Ectodermal cell (in vitro differentiated cells): ENCODE measurements around the gene RFC5.
"Not testable (repeated sequence)": the region's sequence is repeated elsewhere in the genome, so short reads cannot be mapped to it uniquely, and the experiment has no call there.

ENCODE experiments used
- H3K27ac ChIP-seq: 2 replicates; pipeline ENCODE4 v1.7.0; 2013; ENCODE audit warnings: mild to moderate bottlenecking, low read depth, low read length; ENCODE audit not compliant: insufficient read depth, poor library complexity, severe bottlenecking
- H3K27me3 ChIP-seq: 2 replicates; pipeline ENCODE4 v1.7.0; 2013; ENCODE audit warnings: mild to moderate bottlenecking, low read length; ENCODE audit not compliant: insufficient read depth, control insufficient read depth, poor library complexity, severe bottlenecking
- H3K36me3 ChIP-seq: one replicate; pipeline ENCODE4 v1.7.0; 2013; ENCODE audit warnings: low read length; ENCODE audit not compliant: control insufficient read depth, insufficient read depth
- H3K4me1 ChIP-seq: one replicate; pipeline ENCODE4 v1.7.0; 2013; ENCODE audit warnings: low read length; ENCODE audit not compliant: control insufficient read depth, insufficient read depth
- H3K4me3 ChIP-seq: 2 replicates; pipeline ENCODE4 v1.7.0; 2013; ENCODE audit warnings: low read depth, low read length, control low read depth; ENCODE audit not compliant: insufficient read depth
- H3K9me3 ChIP-seq: 2 replicates; pipeline ENCODE4 v1.7.0; 2013; ENCODE audit warnings: mild to moderate bottlenecking, low read length, moderate library complexity; ENCODE audit not compliant: control insufficient read depth
- WGBS, 2 experiments: methylation state at CpG; one replicate each; pipeline ENCODE4 v1.1.7; 2013; ENCODE audit warnings: missing lambda C conversion rate in 2 of 2; 5-methylcytosine and 5-hydroxymethylcytosine counted together

Gene RFC5

DNA sequence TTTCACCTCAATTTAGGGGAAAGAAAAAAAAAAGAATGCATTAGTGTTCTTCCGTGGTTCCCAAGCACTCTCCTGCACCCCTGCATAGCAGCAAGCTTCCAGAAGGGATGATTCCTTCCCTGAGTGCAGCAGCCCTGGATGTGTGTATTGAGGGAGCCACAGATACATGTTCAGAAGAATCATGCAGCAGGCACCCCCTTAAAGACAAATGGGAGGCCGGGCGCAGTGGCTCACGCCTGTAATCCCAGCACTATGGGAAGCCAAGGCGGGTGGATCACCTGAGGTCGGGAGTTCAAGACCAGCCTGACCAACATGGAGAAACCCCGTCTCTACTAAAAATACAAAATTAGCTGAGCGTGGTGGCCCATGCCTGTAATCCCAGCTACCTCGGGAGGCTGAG is 65.0 kb downstream of the RFC5 start:
- H3K36me3 ChIP-seq, H3K4me3 ChIP-seq, H3K27ac ChIP-seq, H3K4me1 ChIP-seq, H3K9me3 ChIP-seq, H3K27me3 ChIP-seq: not testable (repeated sequence)
- 92 to 96% methylated on average over 9 of the region's 9 CpGs for WGBS, 2 experiments
